Upper lobe of left lung (tissue), 6 donors: Measurements from ENCODE around the gene BCO1. TPM values are rescaled to one million over a fixed set of nuclear protein-coding genes. Genes with fewer than 3 reads are reported as not detected.

ENCODE experiments used
- ATAC-seq, 2 donors: fragments of 200-7000 bp; cut with Tn5 transposase; one replicate each; pipeline ENCODE4 v1.9.1; 2022; ENCODE audit warnings: mild to moderate bottlenecking in 2 of 2, moderate library complexity in 2 of 2; ENCODE audit not compliant: low FRiP score in 2 of 2
- DNase-seq, 2 donors: peaks; one replicate each; pipeline ENCODE4 v3.0.0-alpha.2; 2019 to 2020
- H3K27ac ChIP-seq, 4 donors: fragments of 200-600 bp; sonication (generic); one replicate each; pipeline ENCODE4 v1.5.1; 2016 to 2019
- H3K27me3 ChIP-seq, 4 donors: fragments of 200-600 bp; sonication (generic); one replicate each; pipeline ENCODE4 v1.5.1; 2017 to 2019
- H3K36me3 ChIP-seq, 4 donors: fragments of 200-600 bp; sonication (generic); one replicate each; pipeline ENCODE4 v1.5.1; 2016 to 2019
- H3K4me1 ChIP-seq, 4 donors: fragments of 200-600 bp; sonication (generic); one replicate each; pipeline ENCODE4 v1.5.1; 2018 to 2019
- H3K4me3 ChIP-seq, 4 donors: fragments of 200-600 bp; sonication (generic); one replicate each; pipeline ENCODE4 v1.5.1; 2017 to 2019; ENCODE audit warnings: mild to moderate bottlenecking in 2 of 4, moderate library complexity in 1 of 4
- H3K9me3 ChIP-seq, 4 donors: fragments of 200-600 bp; sonication (generic); one replicate each; pipeline ENCODE4 v1.5.1; 2018 to 2019
- CTCF ChIP-seq, 6 experiments: fragments of 450-650 bp in 4 of 6; fragments of 200-600 bp in 2 of 6; sonication (generic) in 2 of 6; IDR thresholded peaks; one replicate each; pipeline ENCODE4 v1.5.1; 2016 to 2019; ENCODE audit warnings: antibody characterized with exemption in 6 of 6
- EP300 ChIP-seq, 4 donors: sonication (generic); formaldehyde crosslinking; IDR thresholded peaks; one replicate each; pipeline ENCODE4 v1.5.1; 2017; ENCODE audit warnings: antibody characterized with exemption in 4 of 4, control low read depth in 2 of 4
- POLR2A ChIP-seq, 4 donors: fragments of 450-650 bp; IDR thresholded peaks; one replicate each; pipeline ENCODE4 v1.5.1; 2016 to 2017; ENCODE audit warnings: antibody characterized with exemption in 4 of 4, mild to moderate bottlenecking in 2 of 4
- POLR2AphosphoS5 ChIP-seq, 2 donors: sonication (generic); formaldehyde crosslinking; IDR thresholded peaks; one replicate each; pipeline ENCODE4 v1.5.1; 2017; ENCODE audit warnings: antibody characterized with exemption in 2 of 2
- whole genome bisulfite sequencing, 2 donors: methylation state at CpG; one replicate each; pipeline ENCODE4 v1.1.5; 2017 to 2018; 5-methylcytosine and 5-hydroxymethylcytosine counted together
- total RNA-seq, 6 donors: library from RNA; depleted of rRNA in 4 of 6; stranded (reverse); fragments of >200 nt in 4 of 6; gene quantifications; one replicate each; pipeline versions ENCODE4 v1.1.0 to v1.2.1, GENCODE V29; 2016 to 2021
- donor health status: DM: no; HTN: no; CAD: no; lungs with moderate emphysema.
- donor health status: DM: no; HTN: yes; CAD: no; lungs with severe emphysema.

Gene BCO1
- total RNA-seq, 6 donors from 2014 or later = 0.17 to 0.92 TPM; not detected in 4

- H3K4me1 ChIP-seq = no peaks in the 10 kb centered on the region
- H3K4me3 ChIP-seq = no peak overlapping the region
- no peaks in the 10 kb centered on the region for H3K9me3 ChIP-seq
- no peak overlapping the region for H3K27ac ChIP-seq
- TF ChIP-seq CTCF (IDR thresholded peaks at IDR 0.05) = no peak
- no peak for TF ChIP-seq POLR2AphosphoS5 (IDR thresholded peaks at IDR 0.05)
- no peak for TF ChIP-seq POLR2A (IDR thresholded peaks at IDR 0.05)
- TF ChIP-seq EP300 (IDR thresholded peaks at IDR 0.05) = no peak
- 78 to 86% methylated on average over 4 to 5 of the region's 5 CpGs for WGBS, 2 donors
- no peaks in the 10 kb centered on the region for H3K27me3 ChIP-seq
- no peaks in the 10 kb centered on the region for H3K36me3 ChIP-seq
- ATAC-seq (no peak), DNase-seq (no peak)
These were observed 7.5 kb upstream of the BCO1 start for GRCh38 chr16:81231014-81231413.

GRCh38 chr16:81232740-81233367, 5.6 kb upstream of the BCO1 start:
- Histone ChIP-seq H3K27me3 (no peaks in the 10 kb centered on the region), H3K9me3 (no peaks in the 10 kb centered on the region), H3K36me3 (no peaks in the 10 kb centered on the region), H3K4me3 (no peak overlapping the region), H3K27ac (no peak overlapping the region), H3K4me1 (no peaks in the 10 kb centered on the region)
- DNase-seq (no peak), ATAC-seq (no peak)
- TF ChIP-seq POLR2AphosphoS5 (IDR thresholded peaks at IDR 0.05) (no peak), EP300 (IDR thresholded peaks at IDR 0.05) (no peak), CTCF (IDR thresholded peaks at IDR 0.05) (no peak), POLR2A (IDR thresholded peaks at IDR 0.05) (no peak)
- WGBS, 2 donors = 94 to 98% methylated on average over 8 of the region's 8 CpGs

- no peak overlapping the region for H3K4me3 ChIP-seq
- DNase-seq = no peak
- H3K4me1 ChIP-seq = peaks cover 0 to 5% (median 2%) of the 10 kb centered on the region in 4 donors
- H3K36me3 ChIP-seq = no peaks in the 10 kb centered on the region
- no peak overlapping the region for H3K27ac ChIP-seq
- H3K27me3 ChIP-seq = no peaks in the 10 kb centered on the region
- WGBS, 2 donors = 88 to 92% methylated on average over 7 to 8 of the region's 8 CpGs
- no peak for ATAC-seq
- H3K9me3 ChIP-seq = no peaks in the 10 kb centered on the region
- TF ChIP-seq POLR2A (IDR thresholded peaks at IDR 0.05) (no peak), EP300 (IDR thresholded peaks at IDR 0.05) (no peak), POLR2AphosphoS5 (IDR thresholded peaks at IDR 0.05) (no peak), CTCF (IDR thresholded peaks at IDR 0.05) (no peak)
These were observed 1.2 kb upstream of the BCO1 start for GRCh38 chr16:81237282-81237681.

- peak overlapping the region in 3 of 4 donors; percentile 37 to 68 (median 38) for H3K27ac ChIP-seq
- H3K4me3 ChIP-seq = peak overlapping the region in 1 of 4 donors; percentile 40
- H3K4me1 ChIP-seq = peaks cover 0 to 5% (median 2%) of the 10 kb centered on the region in 4 donors
- 77 to 85% methylated on average over 10 of the region's 10 CpGs for WGBS, 2 donors
- no peak for ATAC-seq
- no peaks in the 10 kb centered on the region for H3K27me3 ChIP-seq
- DNase-seq = no peak
- H3K36me3 ChIP-seq = no peaks in the 10 kb centered on the region
- H3K9me3 ChIP-seq = no peaks in the 10 kb centered on the region
- TF ChIP-seq EP300 (IDR thresholded peaks at IDR 0.05) (no peak), POLR2A (IDR thresholded peaks at IDR 0.05) (no peak), POLR2AphosphoS5 (IDR thresholded peaks at IDR 0.05) (no peak), CTCF (IDR thresholded peaks at IDR 0.05) (no peak)
These were observed 570 bp upstream of the BCO1 start for GRCh38 chr16:81237942-81238295.
